Neural progenitor cell (in vitro differentiated cells): ENCODE measurements around the gene MED13L. TPM values are rescaled to one million over a fixed set of nuclear protein-coding genes. Genes with fewer than 3 reads are reported as not detected.
A peak's percentile ranks its signal among the peaks of the same experiment; 100 is the strongest.

Experiments used
- DNase-seq: peaks from one replicate; pipeline ENCODE4 v3.0.0-alpha.2; 2016; ENCODE audit warnings: low spot score
- H2AFZ ChIP-seq: fragments of 200-600 bp; sonication (generic); replicated peaks from 2 replicates; pipeline ENCODE4 v1.6.1; 2016; ENCODE audit warnings: antibody characterized with exemption
- H3F3A ChIP-seq: fragments of 200-600 bp; sonication (generic); 2 replicates; pipeline ENCODE4 v1.6.1; 2016; ENCODE audit warnings: antibody characterized with exemption, low read depth
- H3K27ac ChIP-seq: fragments of 200-600 bp; sonication (generic); 2 replicates; pipeline ENCODE4 v1.5.1; 2016; ENCODE audit warnings: mild to moderate bottlenecking
- H3K27me3 ChIP-seq: fragments of 200-600 bp; sonication (generic); 2 replicates; pipeline ENCODE4 v1.6.1; 2016; ENCODE audit warnings: mild to moderate bottlenecking, moderate library complexity
- H3K36me3 ChIP-seq: fragments of 200-600 bp; sonication (generic); 2 replicates; pipeline ENCODE4 v1.5.1; 2016
- H3K4me1 ChIP-seq: fragments of 200-600 bp; sonication (generic); 2 replicates; pipeline ENCODE4 v1.6.1; 2016; ENCODE audit warnings: mixed run types
- H3K4me2 ChIP-seq: fragments of 200-600 bp; sonication (generic); 2 replicates; pipeline ENCODE4 v1.6.1; 2016
- H3K4me3 ChIP-seq: fragments of 200-600 bp; sonication (generic); 2 replicates; pipeline ENCODE4 v1.5.1; 2016
- H3K79me2 ChIP-seq: fragments of 200-600 bp; sonication (generic); 2 replicates; pipeline ENCODE4 v1.6.1; 2016; ENCODE audit warnings: low read depth
- H3K9ac ChIP-seq: fragments of 200-600 bp; sonication (generic); 2 replicates; pipeline ENCODE4 v1.6.1; 2016
- H3K9me3 ChIP-seq: fragments of 200-600 bp; sonication (generic); 2 replicates; pipeline ENCODE4 v1.5.1; 2016; ENCODE audit warnings: low read depth
- H4K20me1 ChIP-seq: fragments of 200-600 bp; sonication (generic); 2 replicates; pipeline ENCODE4 v1.6.1; 2016; ENCODE audit warnings: low read depth
- H3K27ac Mint-ChIP-seq: 3 replicates; pipeline ENCODE4 v1.8.0; 2021; ENCODE audit warnings: mixed read lengths
- H3K27me3 Mint-ChIP-seq: 2 replicates; pipeline ENCODE4 v1.8.0; 2022; ENCODE audit warnings: low read depth, mild to moderate bottlenecking, inconsistent platforms, moderate library complexity, mixed read lengths; ENCODE audit not compliant: insufficient read depth
- H3K36me3 Mint-ChIP-seq: 3 replicates; pipeline ENCODE4 v1.8.0; 2021; ENCODE audit warnings: mixed read lengths
- H3K4me1 Mint-ChIP-seq: 3 replicates; pipeline ENCODE4 v1.8.0; 2021; ENCODE audit warnings: mixed read lengths
- H3K4me3 Mint-ChIP-seq: 3 replicates; pipeline ENCODE4 v1.8.0; 2021; ENCODE audit warnings: mild to moderate bottlenecking, moderate library complexity, mixed read lengths
- H3K9me3 Mint-ChIP-seq: 3 replicates; pipeline ENCODE4 v1.8.0; 2020; ENCODE audit warnings: mixed read lengths
- CTCF ChIP-seq: fragments of 200-600 bp; sonication (generic); IDR thresholded peaks from 2 replicates; pipeline ENCODE4 v1.5.1; 2017; ENCODE audit warnings: antibody characterized with exemption, mild to moderate bottlenecking
- EZH2 ChIP-seq: fragments of 200-600 bp; sonication (generic); IDR thresholded peaks from 2 replicates; pipeline ENCODE4 v1.6.1; 2017; ENCODE audit warnings: antibody characterized with exemption, mild to moderate bottlenecking, moderate library complexity
- EZH2phosphoT487 ChIP-seq: fragments of 200-600 bp; sonication (generic); IDR thresholded peaks from 2 replicates; pipeline ENCODE4 v1.6.1; 2017; ENCODE audit warnings: antibody characterized with exemption
- total RNA-seq: library from RNA; depleted of rRNA; stranded (reverse); fragments of >200 nt; gene quantifications from 2 replicates; pipeline ENCODE4 v1.2.3, GENCODE V29; 2015; ENCODE audit warnings: low replicate concordance

Gene MED13L
- 122 and 149 TPM in 2 replicates for total RNA-seq

- H3K36me3 ChIP-seq, result no peaks in the 10 kb centered on the region
- peak within 1 kb of the TSS; percentile 86 for H3K27ac ChIP-seq
- peak within 1 kb of the TSS; percentile 66 for H2AFZ ChIP-seq
- TF ChIP-seq EZH2 (no peak), CTCF (peak; percentile 44), EZH2phosphoT487 (no peak)
- H3K79me2 ChIP-seq, result peaks cover 43% of the 10 kb centered on the region
- H4K20me1 ChIP-seq, result peaks cover 34% of the 10 kb centered on the region
- peak within 1 kb of the TSS; percentile 94 for H3K4me3 Mint-ChIP-seq
- H3K4me3 ChIP-seq, result peak within 1 kb of the TSS; percentile 97
- no peaks in the 10 kb centered on the region for H3K27me3 ChIP-seq
- H3K4me2 ChIP-seq, result peak within 1 kb of the TSS; percentile 93
- no peaks in the 10 kb centered on the region for H3K9me3 ChIP-seq
- peaks cover 41% of the 10 kb centered on the region for H3K4me1 Mint-ChIP-seq
- H3F3A ChIP-seq, result peaks cover 35% of the 10 kb centered on the region
- H3K27me3 Mint-ChIP-seq, result peaks cover 10% of the 10 kb centered on the region
- H3K4me1 ChIP-seq, result peaks cover 51% of the 10 kb centered on the region
- peak; percentile 96 for DNase-seq
- H3K27ac Mint-ChIP-seq, result peak within 1 kb of the TSS; percentile 95
- no peaks in the 10 kb centered on the region for H3K9me3 Mint-ChIP-seq
- no peaks in the 10 kb centered on the region for H3K36me3 Mint-ChIP-seq
- peak within 1 kb of the TSS; percentile 49 for H3K9ac ChIP-seq
Observed at GRCh38 chr12:116277467-116278278, at the start of gene MED13L. Gene MED13L, minus strand, starts transcription at chr12:116277693. Its CDS starts 562 bp downstream, at chr12:116277131.

- no peaks in the 10 kb centered on the region for H3K36me3 Mint-ChIP-seq
- TF ChIP-seq EZH2phosphoT487 (no peak), CTCF (no peak), EZH2 (no peak)
- H3K27me3 ChIP-seq, result no peaks in the 10 kb centered on the region
Observed at GRCh38 chr12:116325336-116325664, 47.8 kb upstream of the MED13L start.

GRCh38 chr12:116324654-116325335, 47.3 kb upstream of the MED13L start:
- no peak overlapping the region for H3K27ac ChIP-seq
- H3K36me3 ChIP-seq, result no peaks in the 10 kb centered on the region
- Mint-ChIP-seq H3K36me3 (no peaks in the 10 kb centered on the region), H3K27me3 (peaks cover 15% of the 10 kb centered on the region), H3K9me3 (peaks cover 2% of the 10 kb centered on the region), H3K27ac (no peak overlapping the region), H3K4me1 (peaks cover 3% of the 10 kb centered on the region), H3K4me3 (no peak overlapping the region)
- no peak overlapping the region for H3K9ac ChIP-seq
- no peak overlapping the region for H3K4me3 ChIP-seq
- no peak overlapping the region for H3K4me2 ChIP-seq
- H3K79me2 ChIP-seq, result no peaks in the 10 kb centered on the region
- no peaks in the 10 kb centered on the region for H3K27me3 ChIP-seq
- no peak for TF ChIP-seq CTCF
- TF ChIP-seq EZH2, result no peak
- no peak for TF ChIP-seq EZH2phosphoT487
- H3K4me1 ChIP-seq, result no peaks in the 10 kb centered on the region
- no peak for DNase-seq
- H3F3A ChIP-seq, result no peaks in the 10 kb centered on the region
- H3K9me3 ChIP-seq, result no peaks in the 10 kb centered on the region
- no peak overlapping the region for H2AFZ ChIP-seq
- no peaks in the 10 kb centered on the region for H4K20me1 ChIP-seq

More at GRCh38 chr12:116325336-116325664, 47.8 kb upstream of the MED13L start:
- Mint-ChIP-seq H3K27ac (no peak overlapping the region), H3K4me1 (no peaks in the 10 kb centered on the region), H3K4me3 (no peak overlapping the region), H3K9me3 (peaks cover 2% of the 10 kb centered on the region), H3K27me3 (peaks cover 13% of the 10 kb centered on the region)
- no peak for DNase-seq
- no peak overlapping the region for H3K27ac ChIP-seq
- H3K4me2 ChIP-seq, result no peak overlapping the region
- no peaks in the 10 kb centered on the region for H3F3A ChIP-seq
- no peak overlapping the region for H2AFZ ChIP-seq
- H3K9me3 ChIP-seq, result no peaks in the 10 kb centered on the region
- no peak overlapping the region for H3K4me3 ChIP-seq
- no peaks in the 10 kb centered on the region for H4K20me1 ChIP-seq
- no peak overlapping the region for H3K9ac ChIP-seq
- H3K79me2 ChIP-seq, result no peaks in the 10 kb centered on the region
- no peaks in the 10 kb centered on the region for H3K4me1 ChIP-seq
- H3K36me3 ChIP-seq, result no peaks in the 10 kb centered on the region
